Uterus (tissue), 4 donors: ENCODE measurements around the gene PRRC2A. TPM values are rescaled to one million over a fixed set of nuclear protein-coding genes. Genes with fewer than 3 reads are reported as not detected.
A peak's percentile ranks its signal among the peaks of the same experiment; 100 is the strongest.

Experiments
- DNase-seq, 2 donors: peaks; one replicate each; pipeline ENCODE4 v3.0.0-alpha.2; 2019 to 2020
- H3K27ac ChIP-seq, 2 donors: fragments of 200-600 bp; sonication (generic); 1 replicate in 1 of 2; 2 replicates in 1 of 2; pipeline ENCODE4 v1.5.1; 2016 to 2018
- H3K27me3 ChIP-seq, 2 donors: fragments of 200-600 bp; sonication (generic); one replicate each; pipeline ENCODE4 v1.5.1; 2018 to 2019; ENCODE audit warnings: control low read depth in 1 of 2
- H3K36me3 ChIP-seq, 2 donors: fragments of 200-600 bp; sonication (generic); one replicate each; pipeline ENCODE4 v1.5.1; 2019; ENCODE audit warnings: control low read depth in 1 of 2
- H3K4me1 ChIP-seq, 2 donors: fragments of 200-600 bp; sonication (generic); one replicate each; pipeline ENCODE4 v1.5.1; 2018 to 2019; ENCODE audit warnings: control low read depth in 1 of 2
- H3K4me3 ChIP-seq, 2 donors: fragments of 200-600 bp; sonication (generic); 1 replicate in 1 of 2; 2 replicates in 1 of 2; pipeline ENCODE4 v1.5.1; 2018 to 2019; ENCODE audit warnings: mild to moderate bottlenecking in 1 of 2
- H3K9me3 ChIP-seq, 2 donors: fragments of 200-600 bp; sonication (generic); one replicate each; pipeline ENCODE4 v1.5.1; 2019; ENCODE audit warnings: control low read depth in 1 of 2
- POLR2A ChIP-seq, 2 donors: fragments of 450-650 bp; IDR thresholded peaks; one replicate each; pipeline ENCODE4 v1.6.1; 2016; ENCODE audit warnings: antibody characterized with exemption in 2 of 2, mild to moderate bottlenecking in 1 of 2, moderate library complexity in 1 of 2
- intact Hi-C: fragments of 100-400 bp; cut with DNase I; formaldehyde crosslinking; loops from one replicate; pipeline ENCODE4 v1.15.1; 2023; ENCODE audit warnings: low total_unique reads
- total RNA-seq, 4 donors: library from RNA; depleted of rRNA in 3 of 4; stranded (reverse); fragments of >200 nt in 3 of 4; gene quantifications; one replicate each; pipeline versions ENCODE4 v1.1.0 to v1.2.4, GENCODE V29; 2014 to 2023
- TF ChIP-seq, protein P1 (sequence below), 4 experiments: fragments of 200-600 bp in 2 of 4; fragments of 450-650 bp in 2 of 4; sonication (generic) in 2 of 4; IDR thresholded peaks; one replicate each; pipeline ENCODE4 v1.5.1; 2016 to 2019; ENCODE audit warnings: antibody characterized with exemption in 4 of 4, mild to moderate bottlenecking in 2 of 4, moderate library complexity in 1 of 4
- donor health status: DM: yes; HTN: yes; CAD: no.

PRRC2A gene
- total RNA-seq, 4 donors from 2014 or later = 35.4 to 218 (median 48.0) TPM

DNA sequence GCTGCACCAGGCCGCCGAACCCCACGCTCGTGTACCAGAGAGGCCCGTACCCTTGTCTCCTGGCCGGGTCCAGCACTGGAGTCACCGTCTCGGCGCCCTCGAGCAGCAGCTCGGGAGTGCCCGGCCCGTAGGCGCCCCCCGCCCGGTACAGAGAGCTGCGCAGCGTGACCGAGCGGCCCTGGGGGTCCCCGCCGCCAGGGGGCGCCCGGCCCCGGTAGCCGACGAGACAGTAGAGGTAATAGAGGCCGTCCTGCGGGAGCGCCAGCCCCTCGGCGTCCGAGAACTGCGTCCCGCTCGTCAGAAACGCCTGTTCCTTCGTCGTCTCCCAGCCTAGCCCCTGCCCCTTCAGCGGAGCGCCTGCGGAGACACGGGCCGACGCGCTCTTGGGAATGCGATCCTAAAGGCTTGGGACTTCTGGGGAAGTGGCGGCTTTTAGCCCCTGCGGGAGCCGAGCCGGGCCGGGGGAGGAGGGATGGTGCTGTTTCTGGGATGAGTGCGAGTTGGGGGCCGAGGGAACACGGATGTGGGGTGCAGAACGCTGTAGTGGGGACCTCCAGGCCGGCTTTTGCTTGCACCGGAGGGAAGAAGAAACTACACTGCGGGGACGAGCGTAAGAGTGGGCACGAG is 39.6 kb upstream of the PRRC2A start:
- intact Hi-C loops = no loop called here
- peak; percentile 85 to 88 for DNase-seq

DNA sequence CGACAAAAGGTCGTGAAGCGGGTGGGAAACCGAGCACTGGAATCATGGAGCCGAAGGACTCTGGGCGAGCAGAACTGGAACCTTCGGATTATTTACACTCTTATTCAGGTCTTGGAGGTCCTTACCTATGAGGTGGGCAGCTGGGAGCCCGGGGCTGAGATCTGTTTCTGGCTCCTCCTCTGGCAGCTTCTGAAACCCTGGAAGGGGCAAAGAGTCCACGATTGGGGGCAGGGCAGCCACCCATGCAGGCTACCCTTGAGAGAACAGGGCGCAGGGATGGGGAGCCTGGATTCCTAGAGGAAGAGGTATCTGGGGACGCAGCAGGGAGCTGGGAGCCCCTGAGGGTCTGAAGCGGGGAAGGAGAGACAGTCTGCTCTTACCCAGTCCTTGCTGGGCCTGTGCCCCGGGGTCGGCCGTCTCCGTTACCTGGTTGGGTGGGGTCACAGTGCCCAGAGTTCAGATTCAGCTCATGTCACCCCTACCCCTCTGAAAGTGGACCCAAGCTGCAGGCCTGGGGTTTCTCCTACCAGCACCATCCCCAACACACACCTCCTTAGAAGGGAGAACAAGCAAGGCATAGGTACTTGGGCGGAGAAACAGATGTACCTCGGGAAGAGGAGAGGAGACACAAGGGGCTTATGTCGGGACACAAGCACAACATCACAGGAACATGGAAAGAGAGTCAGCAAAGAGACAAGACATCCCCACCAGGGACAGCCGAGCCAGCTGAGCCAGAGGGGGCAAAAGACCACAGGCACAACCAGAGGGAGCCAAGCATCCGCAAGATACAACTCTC is 38.9 kb upstream of the PRRC2A start:
- no peaks in the 10 kb centered on the region for H3K9me3 ChIP-seq
- H3K4me1 ChIP-seq = peaks cover 0 to 5% of the 10 kb centered on the region in 2 donors
- no peak for DNase-seq
- intact Hi-C loops = no loop called here
- no peak for TF ChIP-seq POLR2A (IDR thresholded peaks at IDR 0.05)
- TF ChIP-seq, protein P1, sequence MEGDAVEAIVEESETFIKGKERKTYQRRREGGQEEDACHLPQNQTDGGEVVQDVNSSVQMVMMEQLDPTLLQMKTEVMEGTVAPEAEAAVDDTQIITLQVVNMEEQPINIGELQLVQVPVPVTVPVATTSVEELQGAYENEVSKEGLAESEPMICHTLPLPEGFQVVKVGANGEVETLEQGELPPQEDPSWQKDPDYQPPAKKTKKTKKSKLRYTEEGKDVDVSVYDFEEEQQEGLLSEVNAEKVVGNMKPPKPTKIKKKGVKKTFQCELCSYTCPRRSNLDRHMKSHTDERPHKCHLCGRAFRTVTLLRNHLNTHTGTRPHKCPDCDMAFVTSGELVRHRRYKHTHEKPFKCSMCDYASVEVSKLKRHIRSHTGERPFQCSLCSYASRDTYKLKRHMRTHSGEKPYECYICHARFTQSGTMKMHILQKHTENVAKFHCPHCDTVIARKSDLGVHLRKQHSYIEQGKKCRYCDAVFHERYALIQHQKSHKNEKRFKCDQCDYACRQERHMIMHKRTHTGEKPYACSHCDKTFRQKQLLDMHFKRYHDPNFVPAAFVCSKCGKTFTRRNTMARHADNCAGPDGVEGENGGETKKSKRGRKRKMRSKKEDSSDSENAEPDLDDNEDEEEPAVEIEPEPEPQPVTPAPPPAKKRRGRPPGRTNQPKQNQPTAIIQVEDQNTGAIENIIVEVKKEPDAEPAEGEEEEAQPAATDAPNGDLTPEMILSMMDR (IDR thresholded peaks at IDR 0.05) = no peak
- H3K4me3 ChIP-seq = peak overlapping the region; percentile 57 to 78
- H3K27ac ChIP-seq = peak overlapping the region; percentile 80 to 92
- no peaks in the 10 kb centered on the region for H3K36me3 ChIP-seq
- H3K27me3 ChIP-seq = no peaks in the 10 kb centered on the region

More for the DNA sequence above, 39.6 kb upstream of the PRRC2A start:
- H3K4me1 ChIP-seq = peaks cover 0 to 5% of the 10 kb centered on the region in 2 donors
- H3K27me3 ChIP-seq = no peaks in the 10 kb centered on the region
- TF ChIP-seq, protein P1 (IDR thresholded peaks at IDR 0.05) = peak; percentile 91 to 98 (median 96)
- peak; percentile 40 to 52 for TF ChIP-seq POLR2A (IDR thresholded peaks at IDR 0.05)
- H3K4me3 ChIP-seq = peak overlapping the region; percentile 57 to 78
- H3K36me3 ChIP-seq = no peaks in the 10 kb centered on the region
- no peaks in the 10 kb centered on the region for H3K9me3 ChIP-seq
- H3K27ac ChIP-seq = peak overlapping the region; percentile 80 to 92

DNA sequence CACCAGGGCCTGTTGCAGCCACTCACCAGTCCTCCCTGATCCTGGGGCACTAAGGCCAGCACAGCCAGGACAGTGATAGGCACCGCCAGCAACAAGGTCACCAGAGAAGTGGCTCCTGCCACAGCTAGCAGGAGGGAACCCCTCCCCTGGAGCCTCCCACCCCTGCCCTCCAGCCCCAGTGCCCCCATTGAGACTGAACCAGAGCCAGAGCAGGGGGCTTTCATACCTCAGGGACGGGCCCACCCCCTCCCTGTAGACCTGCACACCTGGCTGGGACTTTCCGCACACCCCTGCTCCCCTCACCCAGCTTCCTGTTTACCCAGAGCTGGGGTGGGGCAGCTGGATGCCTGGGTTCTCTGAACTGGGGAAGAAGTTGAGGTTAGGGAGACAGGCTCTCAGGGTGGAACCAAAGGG is 38.3 kb upstream of the PRRC2A start, which contains the start of gene LTB:
Gene LTB (minus strand): TSS at position 195 of the 414 bp plus-strand sequence. CDS start 7 bp downstream, at position 188.
- no peaks in the 10 kb centered on the region for H3K9me3 ChIP-seq
- TF ChIP-seq POLR2A (IDR thresholded peaks at IDR 0.05) = no peak
- TF ChIP-seq, protein P1 (IDR thresholded peaks at IDR 0.05) = no peak
- H3K4me1 ChIP-seq = peaks cover 0 to 5% of the 10 kb centered on the region in 2 donors
- no peak for DNase-seq
- intact Hi-C loops = no loop called here
- peak within 1 kb of the TSS; percentile 57 to 78 for H3K4me3 ChIP-seq
- peak within 1 kb of the TSS; percentile 80 to 92 for H3K27ac ChIP-seq
- no peaks in the 10 kb centered on the region for H3K36me3 ChIP-seq
- H3K27me3 ChIP-seq = no peaks in the 10 kb centered on the region

DNA sequence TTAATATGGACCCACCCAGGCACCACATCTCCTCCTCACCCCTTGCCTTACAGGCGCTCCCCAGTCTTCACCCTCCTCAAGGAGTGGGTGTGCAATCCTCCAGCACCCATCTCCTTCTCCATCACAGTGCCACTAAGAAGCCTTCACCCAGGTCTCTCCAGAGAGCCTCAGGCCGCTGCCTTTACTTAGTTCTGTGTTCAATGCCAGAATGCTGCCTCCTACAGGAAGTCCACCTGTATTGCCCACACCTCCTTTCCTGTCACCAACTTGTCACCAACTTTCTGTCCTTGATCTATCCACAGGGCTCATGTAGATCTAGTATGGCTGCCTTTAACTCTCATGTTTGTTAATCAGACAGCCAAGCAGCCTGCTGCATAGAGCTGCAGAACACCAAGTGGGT is 35.0 kb upstream of the PRRC2A start:
- Histone ChIP-seq H3K27ac (no peak overlapping the region), H3K4me3 (no peak overlapping the region), H3K4me1 (peaks cover 0 to 2% of the 10 kb centered on the region in 2 donors), H3K9me3 (no peaks in the 10 kb centered on the region), H3K27me3 (no peaks in the 10 kb centered on the region), H3K36me3 (no peaks in the 10 kb centered on the region)
- intact Hi-C loops = no loop called here
- TF ChIP-seq, protein P1 (IDR thresholded peaks at IDR 0.05) = no peak
- no peak for TF ChIP-seq POLR2A (IDR thresholded peaks at IDR 0.05)
- DNase-seq = no peak

DNA sequence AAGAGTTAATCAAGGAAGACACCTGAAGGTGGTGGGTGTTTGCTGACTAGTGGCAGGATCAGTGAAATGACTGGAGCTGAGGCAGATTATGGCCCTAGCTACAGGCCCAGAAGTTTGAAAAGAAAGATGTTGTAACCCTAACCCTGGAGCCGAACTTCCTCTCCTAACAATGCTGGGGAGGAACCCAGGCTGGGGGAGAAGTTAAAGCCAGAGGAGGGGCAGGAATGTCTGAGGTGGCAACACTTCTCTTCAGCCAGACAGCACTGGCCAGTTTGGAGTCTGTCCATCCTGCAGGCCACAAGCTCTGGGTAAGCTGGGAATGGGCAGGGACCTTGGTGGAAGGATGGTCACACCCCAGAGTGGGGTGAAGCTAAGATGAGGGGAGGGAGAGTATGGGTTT is 34.5 kb upstream of the PRRC2A start, which contains the start of gene LST1:
Gene LST1 (plus strand): TSS at position 270 of the 400 bp plus-strand sequence. CDS start 1,023 bp downstream, outside the sequence.
- Histone ChIP-seq H3K27me3 (no peaks in the 10 kb centered on the region), H3K4me3 (no peak within 1 kb of the TSS), H3K4me1 (no peaks in the 10 kb centered on the region), H3K27ac (no peak within 1 kb of the TSS), H3K9me3 (no peaks in the 10 kb centered on the region), H3K36me3 (no peaks in the 10 kb centered on the region)
- no peak for DNase-seq
- TF ChIP-seq, protein P1 (IDR thresholded peaks at IDR 0.05) = no peak
- TF ChIP-seq POLR2A (IDR thresholded peaks at IDR 0.05) = no peak
- intact Hi-C loops = no loop called here
